Liver (tissue), 3 donors: ENCODE measurements around the gene CS.
A peak's percentile ranks its signal among the peaks of the same experiment; 100 is the strongest.

ENCODE experiments used
- ATF3 ChIP-seq: IDR thresholded peaks from 2 replicates; pipeline ENCODE4 v1.6.1; 2016; ENCODE audit warnings: antibody characterized with exemption
- CTCF ChIP-seq: fragments of 150-350 bp; IDR thresholded peaks from 2 replicates; pipeline ENCODE4 v1.5.1; 2017; ENCODE audit warnings: improper control_type of control experiment, low read depth, low read length; ENCODE audit not compliant: missing input control
- JUND ChIP-seq, 2 donors: IDR thresholded peaks; 2 replicates each; pipeline ENCODE4 v1.6.1; 2016; ENCODE audit warnings: antibody characterized with exemption in 2 of 2
- RAD21 ChIP-seq, 2 donors: IDR thresholded peaks; 2 replicates each; pipeline ENCODE4 v1.6.1; 2016; ENCODE audit warnings: antibody characterized with exemption in 2 of 2, mild to moderate bottlenecking in 2 of 2
- REST ChIP-seq: IDR thresholded peaks from 2 replicates; pipeline ENCODE4 v1.6.1; 2016; ENCODE audit warnings: antibody characterized with exemption, mild to moderate bottlenecking
- RXRA ChIP-seq, 2 donors: IDR thresholded peaks; 2 replicates each; pipeline ENCODE4 v1.6.1; 2017 to 2018; ENCODE audit warnings: antibody characterized with exemption in 2 of 2, mild to moderate bottlenecking in 1 of 2
- SP1 ChIP-seq: IDR thresholded peaks from 2 replicates; pipeline ENCODE4 v1.6.1; 2018; ENCODE audit warnings: antibody characterized with exemption, mild to moderate bottlenecking
- TAF1 ChIP-seq: conservative IDR thresholded peaks from 2 replicates; pipeline ENCODE4 v1.6.1; 2016; ENCODE audit warnings: antibody characterized with exemption, mild to moderate bottlenecking
- YY1 ChIP-seq: IDR thresholded peaks from 2 replicates; pipeline ENCODE4 v1.6.1; 2016; ENCODE audit warnings: antibody characterized with exemption, mild to moderate bottlenecking
- ZBTB33 ChIP-seq: IDR thresholded peaks from 2 replicates; pipeline ENCODE4 v1.6.1; 2016; ENCODE audit warnings: antibody characterized with exemption
- donor health status: healthy.
- donor health status: healthy.

GRCh38 chr12:56337753-56338251 is 37.7 kb upstream of the CS start:
- TF ChIP-seq TAF1 (no peak), CTCF (no peak), RXRA (IDR thresholded peaks at IDR 0.05) (no peak), RAD21 (IDR thresholded peaks at IDR 0.05) (no peak), JUND (IDR thresholded peaks at IDR 0.05) (no peak), YY1 (no peak), ATF3 (peak; percentile 65), SP1 (no peak), ZBTB33 (no peak), REST (no peak)
